GM18873 (cell line): ENCODE measurements around the gene NFAT5.
"Not testable (repeated sequence)": the region's sequence is repeated elsewhere in the genome, so short reads cannot be mapped to it uniquely, and the experiment has no call there.

Experiments used
- ATAC-seq: cut with Tn5 transposase; IDR thresholded peaks from one replicate; pipeline ENCODE4 v1.9.1; 2021; ENCODE audit warnings: mild to moderate bottlenecking, moderate library complexity, moderate number of reproducible peaks; ENCODE audit not compliant: unreplicated experiment, low FRiP score

NFAT5 gene, protein sequence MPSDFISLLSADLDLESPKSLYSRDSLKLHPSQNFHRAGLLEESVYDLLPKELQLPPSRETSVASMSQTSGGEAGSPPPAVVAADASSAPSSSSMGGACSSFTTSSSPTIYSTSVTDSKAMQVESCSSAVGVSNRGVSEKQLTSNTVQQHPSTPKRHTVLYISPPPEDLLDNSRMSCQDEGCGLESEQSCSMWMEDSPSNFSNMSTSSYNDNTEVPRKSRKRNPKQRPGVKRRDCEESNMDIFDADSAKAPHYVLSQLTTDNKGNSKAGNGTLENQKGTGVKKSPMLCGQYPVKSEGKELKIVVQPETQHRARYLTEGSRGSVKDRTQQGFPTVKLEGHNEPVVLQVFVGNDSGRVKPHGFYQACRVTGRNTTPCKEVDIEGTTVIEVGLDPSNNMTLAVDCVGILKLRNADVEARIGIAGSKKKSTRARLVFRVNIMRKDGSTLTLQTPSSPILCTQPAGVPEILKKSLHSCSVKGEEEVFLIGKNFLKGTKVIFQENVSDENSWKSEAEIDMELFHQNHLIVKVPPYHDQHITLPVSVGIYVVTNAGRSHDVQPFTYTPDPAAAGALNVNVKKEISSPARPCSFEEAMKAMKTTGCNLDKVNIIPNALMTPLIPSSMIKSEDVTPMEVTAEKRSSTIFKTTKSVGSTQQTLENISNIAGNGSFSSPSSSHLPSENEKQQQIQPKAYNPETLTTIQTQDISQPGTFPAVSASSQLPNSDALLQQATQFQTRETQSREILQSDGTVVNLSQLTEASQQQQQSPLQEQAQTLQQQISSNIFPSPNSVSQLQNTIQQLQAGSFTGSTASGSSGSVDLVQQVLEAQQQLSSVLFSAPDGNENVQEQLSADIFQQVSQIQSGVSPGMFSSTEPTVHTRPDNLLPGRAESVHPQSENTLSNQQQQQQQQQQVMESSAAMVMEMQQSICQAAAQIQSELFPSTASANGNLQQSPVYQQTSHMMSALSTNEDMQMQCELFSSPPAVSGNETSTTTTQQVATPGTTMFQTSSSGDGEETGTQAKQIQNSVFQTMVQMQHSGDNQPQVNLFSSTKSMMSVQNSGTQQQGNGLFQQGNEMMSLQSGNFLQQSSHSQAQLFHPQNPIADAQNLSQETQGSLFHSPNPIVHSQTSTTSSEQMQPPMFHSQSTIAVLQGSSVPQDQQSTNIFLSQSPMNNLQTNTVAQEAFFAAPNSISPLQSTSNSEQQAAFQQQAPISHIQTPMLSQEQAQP (N-terminal part only)

GRCh38 chr16:69565671-69566239, at the start of gene NFAT5:
Gene NFAT5, plus strand, starts transcription at chr16:69565966. Its CDS starts 336 bp downstream, at chr16:69566302.
- no peak for ATAC-seq

- not testable (repeated sequence) for ATAC-seq
Observed at GRCh38 chr16:69517914-69518313, 47.9 kb upstream of the NFAT5 start.

- ATAC-seq, result no peak
Observed at GRCh38 chr16:69520413-69520799, 45.4 kb upstream of the NFAT5 start.

DNA sequence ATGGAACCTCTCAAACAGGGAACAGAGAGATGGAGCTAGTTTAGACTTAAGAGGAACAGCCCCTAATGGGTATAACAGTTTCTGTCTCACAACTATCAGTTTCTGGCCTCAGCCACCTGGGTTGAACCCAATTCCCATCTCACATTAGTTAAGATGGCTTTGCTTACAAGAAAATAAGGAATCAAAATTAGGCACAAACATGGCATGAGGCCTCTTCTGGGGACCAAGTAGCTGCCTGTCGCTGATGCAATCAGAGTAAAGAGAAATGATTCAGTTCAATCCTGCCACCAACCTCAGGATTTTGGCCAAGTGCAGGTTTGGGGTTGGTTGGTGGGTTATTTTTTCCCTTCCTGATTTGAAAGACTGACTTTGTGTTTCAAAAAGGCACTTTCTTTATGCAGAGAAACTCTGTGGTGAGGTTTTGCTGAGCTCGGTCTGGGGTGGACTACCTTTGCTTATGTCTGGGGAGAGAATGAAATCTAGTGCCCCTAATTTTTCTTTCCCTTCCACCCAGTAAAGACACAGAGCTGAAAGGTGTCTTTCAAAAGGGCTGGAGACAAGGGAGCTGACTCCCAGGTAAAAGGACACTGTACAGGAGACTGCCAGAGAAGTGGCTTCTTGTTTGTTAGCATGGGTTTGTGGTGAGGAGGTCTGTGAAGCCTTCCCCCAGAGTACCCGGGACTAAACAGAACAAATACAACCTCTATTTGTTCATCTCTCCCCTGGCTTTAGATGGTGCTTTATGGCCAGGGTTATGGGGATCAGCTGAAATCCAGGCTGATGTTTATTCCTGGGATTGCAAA, 44.8 kb upstream of the NFAT5 start:
- ATAC-seq, result no peak

GRCh38 chr16:69522041-69522578, 43.7 kb upstream of the NFAT5 start:
- no peak for ATAC-seq

DNA sequence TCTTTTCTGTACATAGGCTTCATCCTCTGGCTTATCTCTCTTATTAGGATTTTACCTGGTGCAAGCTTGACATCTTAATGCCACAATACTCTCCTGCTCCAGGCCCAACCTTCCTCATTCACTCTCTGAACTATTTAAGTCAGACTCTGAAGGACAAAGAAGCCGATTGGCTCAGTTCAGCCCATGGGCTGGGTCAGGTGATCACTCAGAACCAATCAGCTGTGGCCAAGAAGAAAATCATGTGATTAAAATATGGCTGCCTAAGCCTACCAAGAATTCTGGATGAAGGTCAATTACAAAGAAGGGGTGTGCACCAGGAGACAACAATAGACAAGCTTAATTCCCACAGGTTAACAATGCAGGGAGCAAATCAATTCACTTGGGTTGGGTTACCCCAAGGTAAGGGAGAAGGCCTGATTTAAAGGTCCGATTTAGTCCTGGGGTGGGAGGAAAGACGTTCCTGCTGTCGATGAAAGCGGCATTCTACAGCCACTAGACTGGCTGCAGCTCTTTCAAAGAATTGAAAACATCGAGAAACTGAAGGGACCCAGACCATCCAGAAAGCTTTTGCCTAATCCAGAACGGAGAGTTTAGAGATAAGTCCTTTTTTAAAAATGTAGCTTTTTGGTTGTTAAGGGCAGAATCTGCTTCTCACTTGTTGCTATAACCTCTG, 42.9 kb upstream of the NFAT5 start:
- ATAC-seq, result no peak

- ATAC-seq, result no peak
Observed at GRCh38 chr16:69523566-69524305, 42.0 kb upstream of the NFAT5 start.

- ATAC-seq, result no peak
Observed at GRCh38 chr16:69526831-69527655, 38.7 kb upstream of the NFAT5 start.

DNA sequence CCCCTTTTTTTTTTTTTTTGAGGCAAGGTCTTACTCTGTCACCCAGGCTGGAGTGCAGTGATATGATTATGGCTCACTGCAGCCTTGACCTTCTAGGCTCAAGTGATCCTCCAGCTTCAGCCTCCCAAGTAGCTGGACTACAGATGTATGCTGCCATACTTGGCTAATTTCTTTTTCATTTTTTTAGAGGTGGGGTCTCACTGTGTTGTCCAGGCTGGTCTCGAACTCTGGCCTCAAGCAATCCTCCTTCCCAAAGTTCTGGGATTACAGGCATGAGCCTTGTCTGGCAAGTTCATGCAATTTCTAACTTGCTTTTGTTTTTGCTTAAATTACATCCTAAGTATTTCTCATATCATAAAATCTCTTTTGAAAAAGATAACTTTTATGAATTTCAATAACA, 33.8 kb upstream of the NFAT5 start:
- no peak for ATAC-seq

DNA sequence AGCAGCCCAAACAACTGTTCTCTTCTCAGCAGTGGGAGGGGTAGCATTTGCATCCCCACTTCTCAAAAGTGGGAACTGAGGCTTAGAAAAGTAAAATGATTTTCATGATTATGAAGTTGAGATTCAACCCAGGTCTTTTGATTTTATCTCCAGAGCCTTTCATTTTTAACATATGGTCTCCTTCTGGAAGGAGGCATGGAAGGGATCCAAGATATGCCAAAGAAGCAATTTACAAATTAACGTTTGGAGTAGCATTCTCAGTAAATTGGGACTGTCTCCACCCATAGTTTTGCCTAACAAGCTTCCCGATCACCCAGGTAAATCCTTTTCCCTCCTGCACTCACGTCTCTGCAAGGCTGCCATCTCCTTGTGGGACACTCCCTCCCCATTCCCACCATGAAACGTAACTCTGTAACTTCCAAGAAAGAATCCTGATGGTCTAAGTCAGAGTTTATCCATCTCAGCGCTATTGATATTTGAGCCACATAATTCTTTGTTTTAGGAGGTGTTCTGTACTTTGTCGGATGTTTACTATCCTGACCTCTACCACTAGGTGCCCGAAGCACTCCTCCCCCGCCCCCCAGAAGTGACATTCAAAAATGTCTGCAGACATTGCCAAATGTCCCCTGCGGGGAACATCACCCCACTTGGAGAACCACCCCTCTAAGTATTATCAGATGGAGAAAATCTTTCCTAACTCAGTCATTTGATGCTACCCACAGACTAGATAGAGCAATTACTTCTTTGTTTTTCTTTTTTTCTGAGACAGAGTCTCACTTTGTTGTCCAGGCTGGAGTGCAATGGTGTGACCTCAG, 32.9 kb upstream of the NFAT5 start:
- ATAC-seq, result no peak

GRCh38 chr16:69534720-69535119, 31.0 kb upstream of the NFAT5 start:
- no peak for ATAC-seq

GRCh38 chr16:69535123-69536050, 30.4 kb upstream of the NFAT5 start:
- ATAC-seq, result no peak

GRCh38 chr16:69537706-69538080, 28.1 kb upstream of the NFAT5 start:
- ATAC-seq, result no peak

DNA sequence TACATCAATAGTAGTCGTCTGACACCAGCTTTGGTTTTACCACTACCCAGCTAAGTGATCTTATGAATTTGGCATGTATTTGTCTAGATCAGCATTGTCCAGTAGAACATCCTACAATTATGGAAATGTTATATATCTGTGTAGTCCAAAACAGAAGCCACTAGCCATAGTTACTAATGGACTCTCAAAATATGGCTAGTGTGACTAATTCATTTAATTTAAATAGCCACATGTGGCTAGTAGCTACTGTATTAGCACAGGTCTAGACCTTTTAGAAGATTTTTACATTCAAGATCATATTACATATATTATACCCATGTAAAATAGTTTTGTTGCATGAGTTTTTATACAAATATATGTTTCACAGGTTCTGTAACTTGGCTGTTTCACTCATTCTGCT, 27.0 kb upstream of the NFAT5 start:
- no peak for ATAC-seq

- no peak for ATAC-seq
Observed at GRCh38 chr16:69542974-69543373, 22.8 kb upstream of the NFAT5 start.

- no peak for ATAC-seq
Observed at GRCh38 chr16:69544088-69544487, 21.7 kb upstream of the NFAT5 start.
